GM19238 (cell line): Measurements from ENCODE around the gene MAGEA1.
"Not testable (repeated sequence)": the region's sequence is repeated elsewhere in the genome, so short reads cannot be mapped to it uniquely, and the experiment has no call there.

Experiments
- DNase-seq: peaks from one replicate; pipeline ENCODE4 v3.0.0; 2011; ENCODE audit warnings: low spot score; ENCODE audit not compliant: insufficient read length

The MAGEA1 gene

GRCh38 chrX:153179131-153179530, at the start of gene MAGEA1:
MAGEA1 (plus strand) TSS chrX:153179284; CDS start chrX:153182390, 3,106 bp downstream.
- DNase-seq = no peak

GRCh38 chrX:153132924-153133323, 46.2 kb upstream of the MAGEA1 start:
- not testable (repeated sequence) for DNase-seq

GRCh38 chrX:153139074-153139473, 40.0 kb upstream of the MAGEA1 start:
- DNase-seq = not testable (repeated sequence)

- not testable (repeated sequence) for DNase-seq
These were observed 32.8 kb upstream of the MAGEA1 start for GRCh38 chrX:153146288-153146687.

- no peak for DNase-seq
These were observed 25.6 kb upstream of the MAGEA1 start for GRCh38 chrX:153153516-153153915.

- no peak for DNase-seq
These were observed 21.6 kb upstream of the MAGEA1 start for GRCh38 chrX:153157450-153157849.

GRCh38 chrX:153158319-153158718, 20.8 kb upstream of the MAGEA1 start:
- no peak for DNase-seq

GRCh38 chrX:153161952-153162351, 17.1 kb upstream of the MAGEA1 start:
- DNase-seq = no peak

- no peak for DNase-seq
These were observed 14.4 kb upstream of the MAGEA1 start for GRCh38 chrX:153164733-153165132.

GRCh38 chrX:153168423-153168822, 10.7 kb upstream of the MAGEA1 start:
- not testable (repeated sequence) for DNase-seq

- no peak for DNase-seq
These were observed 2.7 kb downstream of the MAGEA1 start for GRCh38 chrX:153181822-153182221.

GRCh38 chrX:153184787-153185186, 5.7 kb downstream of the MAGEA1 start:
- DNase-seq = no peak

GRCh38 chrX:153190381-153190780, 11.3 kb downstream of the MAGEA1 start:
- no peak for DNase-seq

GRCh38 chrX:153200462-153200861, 21.4 kb downstream of the MAGEA1 start:
- DNase-seq = no peak

GRCh38 chrX:153206425-153207046, 27.5 kb downstream of the MAGEA1 start:
- DNase-seq = no peak

- no peak for DNase-seq
These were observed 30.3 kb downstream of the MAGEA1 start for GRCh38 chrX:153209347-153209746.

GRCh38 chrX:153214934-153215333, 35.9 kb downstream of the MAGEA1 start:
- no peak for DNase-seq

GRCh38 chrX:153216926-153217325, 37.8 kb downstream of the MAGEA1 start:
- no peak for DNase-seq

- DNase-seq = no peak
These were observed 46.5 kb downstream of the MAGEA1 start for GRCh38 chrX:153225438-153226098.

- no peak for DNase-seq
These were observed 47.5 kb downstream of the MAGEA1 start for GRCh38 chrX:153226344-153227185.
